Brain microvascular endothelial cell (primary cell): Measurements from ENCODE around the gene MICAL2.

Source experiments
- DNase-seq: peaks from one replicate; pipeline ENCODE4 v3.0.0-alpha.2; 2020
- H3K27ac ChIP-seq: fragments of 250-450 bp; sonication (Bioruptor Pico); 2 replicates; pipeline ENCODE4 v1.5.1; 2020; ENCODE audit warnings: mild to moderate bottlenecking, moderate library complexity
- H3K27me3 ChIP-seq: fragments of 250-450 bp; sonication (Bioruptor Pico); replicated peaks from 2 replicates; pipeline ENCODE4 v1.5.1; 2020; ENCODE audit warnings: mild to moderate bottlenecking
- H3K36me3 ChIP-seq: fragments of 250-450 bp; sonication (Bioruptor Pico); replicated peaks from 2 replicates; pipeline ENCODE4 v1.5.1; 2020; ENCODE audit warnings: mild to moderate bottlenecking
- H3K4me3 ChIP-seq: 2 replicates; pipeline ENCODE4 v1.5.1; 2011; ENCODE audit warnings: low read depth, mild to moderate bottlenecking, control low read depth, low read length, moderate library complexity
- in situ Hi-C: cut with HindIII; loops from 2 replicates; pipeline ENCODE4 v1.10.0; 2017; ENCODE audit warnings: low sequenced_read_pairs, low pct_ligation_motif_present
- TF ChIP-seq, protein P1 (sequence below): IDR thresholded peaks from 2 replicates; pipeline ENCODE4 v1.5.1; 2011; ENCODE audit warnings: low read depth, mild to moderate bottlenecking, moderate library complexity, low read length, control low read depth, inconsistent platforms; ENCODE audit errors: missing control alignments

The MICAL2 gene

DNA sequence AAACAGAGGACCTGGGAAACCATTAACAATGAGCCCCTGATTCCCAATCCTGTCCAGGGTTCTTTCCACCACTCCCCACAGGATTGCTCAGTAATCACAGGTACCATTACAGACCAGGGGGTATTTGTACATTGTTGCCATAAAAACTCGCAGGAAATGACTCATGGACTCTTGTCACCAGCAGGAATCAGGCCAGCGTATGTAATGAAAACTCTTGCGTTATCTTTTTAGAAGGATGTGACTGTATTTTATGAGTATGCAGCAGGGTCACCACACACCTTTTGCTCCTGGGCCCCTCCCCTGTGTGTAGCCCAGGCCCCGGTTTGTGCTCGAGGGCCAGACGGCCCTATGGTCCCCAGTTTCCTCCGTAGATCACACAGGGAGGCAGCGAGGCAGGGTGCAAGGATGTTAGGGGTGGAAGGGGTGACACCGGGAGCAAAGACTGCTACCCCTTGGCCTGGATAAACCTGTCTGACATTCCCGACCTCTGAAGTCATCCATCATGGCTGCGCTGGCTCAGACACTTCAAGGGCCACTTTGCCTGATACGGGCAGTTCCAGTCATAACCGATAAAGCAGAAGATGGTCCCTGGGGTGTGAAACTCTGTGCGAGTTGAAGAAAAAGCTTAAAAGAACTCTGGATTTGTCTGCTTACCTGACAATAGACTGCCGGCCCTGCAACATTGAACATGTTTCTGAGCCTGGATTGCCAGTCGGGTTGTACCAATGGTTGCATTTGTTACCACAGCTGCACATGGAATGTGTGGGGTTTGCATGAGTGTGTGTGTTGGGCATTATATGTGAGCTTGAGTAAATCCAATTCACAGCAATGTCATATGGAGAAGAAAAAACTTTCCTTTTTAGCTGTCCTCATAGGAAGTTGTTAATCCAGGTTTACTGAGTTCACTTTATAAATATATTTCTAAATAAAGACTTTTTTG is 56.9 kb downstream of the MICAL2 start:
- Histone ChIP-seq H3K27me3 (no peaks in the 10 kb centered on the region), H3K36me3 (peaks cover 73% of the 10 kb centered on the region), H3K4me3 (no peak overlapping the region), H3K27ac (peak overlapping the region; percentile 95)
- DNase-seq = peak; percentile 94
- TF ChIP-seq, protein P1, sequence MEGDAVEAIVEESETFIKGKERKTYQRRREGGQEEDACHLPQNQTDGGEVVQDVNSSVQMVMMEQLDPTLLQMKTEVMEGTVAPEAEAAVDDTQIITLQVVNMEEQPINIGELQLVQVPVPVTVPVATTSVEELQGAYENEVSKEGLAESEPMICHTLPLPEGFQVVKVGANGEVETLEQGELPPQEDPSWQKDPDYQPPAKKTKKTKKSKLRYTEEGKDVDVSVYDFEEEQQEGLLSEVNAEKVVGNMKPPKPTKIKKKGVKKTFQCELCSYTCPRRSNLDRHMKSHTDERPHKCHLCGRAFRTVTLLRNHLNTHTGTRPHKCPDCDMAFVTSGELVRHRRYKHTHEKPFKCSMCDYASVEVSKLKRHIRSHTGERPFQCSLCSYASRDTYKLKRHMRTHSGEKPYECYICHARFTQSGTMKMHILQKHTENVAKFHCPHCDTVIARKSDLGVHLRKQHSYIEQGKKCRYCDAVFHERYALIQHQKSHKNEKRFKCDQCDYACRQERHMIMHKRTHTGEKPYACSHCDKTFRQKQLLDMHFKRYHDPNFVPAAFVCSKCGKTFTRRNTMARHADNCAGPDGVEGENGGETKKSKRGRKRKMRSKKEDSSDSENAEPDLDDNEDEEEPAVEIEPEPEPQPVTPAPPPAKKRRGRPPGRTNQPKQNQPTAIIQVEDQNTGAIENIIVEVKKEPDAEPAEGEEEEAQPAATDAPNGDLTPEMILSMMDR = no peak
- in situ Hi-C loops = no loop called here

DNA sequence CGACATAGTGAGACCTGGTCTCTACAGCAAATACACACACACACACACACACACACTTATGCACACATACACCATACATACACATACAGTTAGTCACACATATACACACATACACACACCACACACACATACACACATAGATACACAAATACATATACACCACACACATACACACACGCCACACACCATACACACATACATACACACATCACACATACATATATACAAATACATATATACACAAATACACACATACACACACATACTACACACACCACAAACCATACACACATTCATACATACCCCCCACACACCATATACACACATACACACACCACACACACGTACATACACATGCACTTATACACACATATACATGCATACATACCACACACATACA is 57.7 kb downstream of the MICAL2 start:
- peaks cover 70% of the 10 kb centered on the region for H3K36me3 ChIP-seq
- in situ Hi-C loops = no loop called here
- H3K27ac ChIP-seq = peak overlapping the region; percentile 95
- TF ChIP-seq, protein P1 = no peak
- no peak overlapping the region for H3K4me3 ChIP-seq
- DNase-seq = no peak
- H3K27me3 ChIP-seq = no peaks in the 10 kb centered on the region

- H3K4me3 ChIP-seq = no peak overlapping the region
- peak overlapping the region; percentile 40 for H3K27ac ChIP-seq
- H3K27me3 ChIP-seq = no peaks in the 10 kb centered on the region
- peaks cover 61% of the 10 kb centered on the region for H3K36me3 ChIP-seq
- TF ChIP-seq, protein P1 = no peak
- no peak for DNase-seq
- in situ Hi-C loops = no loop called here
Measured at GRCh38 chr11:12169822-12170221, 59.4 kb downstream of the MICAL2 start.

- DNase-seq = no peak
- Histone ChIP-seq H3K4me3 (no peak overlapping the region), H3K27ac (peak overlapping the region; percentile 36), H3K27me3 (no peaks in the 10 kb centered on the region), H3K36me3 (peaks cover 62% of the 10 kb centered on the region)
- TF ChIP-seq, protein P1 = no peak
- in situ Hi-C loops = no loop called here
Measured at GRCh38 chr11:12170501-12170900, 60.1 kb downstream of the MICAL2 start.

- in situ Hi-C loops = no loop called here
- TF ChIP-seq, protein P1 = no peak
- H3K36me3 ChIP-seq = peaks cover 57% of the 10 kb centered on the region
- no peaks in the 10 kb centered on the region for H3K27me3 ChIP-seq
- H3K4me3 ChIP-seq = no peak overlapping the region
- no peak for DNase-seq
- peak overlapping the region; percentile 36 for H3K27ac ChIP-seq
Measured at GRCh38 chr11:12170984-12171383, 60.6 kb downstream of the MICAL2 start.
